HEK293 (cell line): Measurements from ENCODE around the gene CFAP46.

Experiments used
- YY1 ChIP-seq: fragments of 450-650 bp; formaldehyde crosslinking; IDR thresholded peaks from 2 replicates; pipeline ENCODE4 v1.5.1; 2018; ENCODE audit warnings: missing biosample characterization, missing genetic modification characterization
- ZFP41 ChIP-seq: fragments of 450-650 bp; formaldehyde crosslinking; IDR thresholded peaks from 2 replicates; pipeline ENCODE4 v1.5.1; 2016; ENCODE audit warnings: missing biosample characterization, missing genetic modification characterization, borderline replicate concordance

GRCh38 chr10:132841615-132841975, 100.8 kb downstream of the CFAP46 start:
- no peak for TF ChIP-seq YY1 (tag by site-specific recombination)
- TF ChIP-seq ZFP41 (tag by site-specific recombination) = no peak
